ENCODE measurements around the gene UTP4.
"Not testable (repeated sequence)": the region's sequence is repeated elsewhere in the genome, so short reads cannot be mapped to it uniquely, and the experiment has no call there.

UTP4 gene

GRCh38 chr16:69119536-69119935, 12.9 kb upstream of the UTP4 start:
- TF ChIP-seq CTCF (IDR thresholded peaks at IDR 0.05; ENCODE audit: low read depth, low read length) = no peak
- no peak for DNase-seq (ENCODE audit: low read depth in 2 of 2)
- H3K4me3 ChIP-seq (replicated peaks in 1 of 2; ENCODE audit: low read depth in 2 of 2, low read length in 2 of 2) = no peak overlapping the region

- DNase-seq (ENCODE audit: low read depth in 2 of 2) = no peak
- H3K4me3 ChIP-seq (replicated peaks in 1 of 2; ENCODE audit: low read depth in 2 of 2, low read length in 2 of 2) = no peak overlapping the region
- TF ChIP-seq CTCF (IDR thresholded peaks at IDR 0.05; ENCODE audit: low read depth, low read length) = no peak
Observed at GRCh38 chr16:69120096-69120664, 12.3 kb upstream of the UTP4 start.

DNA sequence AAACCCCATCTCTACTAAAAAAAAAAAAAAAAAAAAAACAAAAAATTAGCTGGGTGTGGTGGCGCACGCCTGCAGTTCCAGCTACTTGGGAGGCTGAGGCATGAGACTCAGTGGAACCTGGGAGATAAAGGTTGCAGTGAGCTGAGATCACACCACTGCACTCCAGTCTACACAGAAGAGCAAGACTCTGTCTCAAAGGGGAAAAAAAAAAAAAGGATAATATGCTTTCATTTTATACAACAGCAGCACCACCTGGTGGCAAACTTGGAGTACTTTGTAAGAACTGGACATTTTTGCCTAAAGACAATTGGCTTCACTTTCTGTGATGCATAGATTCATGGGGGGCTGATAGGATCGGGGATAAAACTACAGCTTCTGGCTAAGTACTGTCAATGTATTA, 8.5 kb upstream of the UTP4 start:
- peak; percentile 54 for TF ChIP-seq CTCF (IDR thresholded peaks at IDR 0.05; ENCODE audit: low read depth, low read length)
- DNase-seq (ENCODE audit: low read depth in 2 of 2) = peak; percentile 80 to 84
- no peak overlapping the region for H3K4me3 ChIP-seq (replicated peaks in 1 of 2; ENCODE audit: low read depth in 2 of 2, low read length in 2 of 2)

- not testable (repeated sequence) for DNase-seq (ENCODE audit: low read depth in 2 of 2)
Observed at GRCh38 chr16:69124406-69124805, 8.0 kb upstream of the UTP4 start.

GRCh38 chr16:69124961-69125360, 7.5 kb upstream of the UTP4 start:
- not testable (repeated sequence) for H3K4me3 ChIP-seq (replicated peaks in 1 of 2; ENCODE audit: low read depth in 2 of 2, low read length in 2 of 2); DNase-seq (ENCODE audit: low read depth in 2 of 2)

More at GRCh38 chr16:69124406-69124805, 8.0 kb upstream of the UTP4 start:
- H3K4me3 ChIP-seq (replicated peaks in 1 of 2; ENCODE audit: low read depth in 2 of 2, low read length in 2 of 2) = not testable (repeated sequence)

- no peak overlapping the region for H3K4me3 ChIP-seq (replicated peaks in 1 of 2; ENCODE audit: low read depth in 2 of 2, low read length in 2 of 2)
- no peak for TF ChIP-seq CTCF (IDR thresholded peaks at IDR 0.05; ENCODE audit: low read depth, low read length)
- no peak for DNase-seq (ENCODE audit: low read depth in 2 of 2)
Observed at GRCh38 chr16:69126221-69126620, 6.2 kb upstream of the UTP4 start.

DNA sequence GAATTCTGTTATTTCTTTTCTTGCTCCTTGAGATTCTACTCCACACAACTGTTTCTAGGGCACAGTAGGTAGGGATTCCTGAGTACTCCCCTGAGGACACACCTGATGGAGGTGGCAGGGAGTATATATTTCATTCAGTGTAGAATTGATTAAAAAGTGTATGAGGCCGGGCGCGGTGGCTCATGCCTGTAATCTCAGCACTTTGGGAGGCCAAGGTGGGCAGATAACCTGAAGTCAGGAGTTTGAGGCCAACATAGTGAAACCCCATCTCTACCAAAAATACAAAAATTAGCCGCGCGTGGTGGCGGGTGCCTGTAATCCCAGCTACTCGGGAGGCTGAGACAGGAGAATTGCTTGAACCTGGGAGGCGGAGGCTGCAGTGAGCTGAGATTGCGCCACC, 5.6 kb upstream of the UTP4 start:
- not testable (repeated sequence) for DNase-seq (ENCODE audit: low read depth in 2 of 2); H3K4me3 ChIP-seq (replicated peaks in 1 of 2; ENCODE audit: low read depth in 2 of 2, low read length in 2 of 2)

DNA sequence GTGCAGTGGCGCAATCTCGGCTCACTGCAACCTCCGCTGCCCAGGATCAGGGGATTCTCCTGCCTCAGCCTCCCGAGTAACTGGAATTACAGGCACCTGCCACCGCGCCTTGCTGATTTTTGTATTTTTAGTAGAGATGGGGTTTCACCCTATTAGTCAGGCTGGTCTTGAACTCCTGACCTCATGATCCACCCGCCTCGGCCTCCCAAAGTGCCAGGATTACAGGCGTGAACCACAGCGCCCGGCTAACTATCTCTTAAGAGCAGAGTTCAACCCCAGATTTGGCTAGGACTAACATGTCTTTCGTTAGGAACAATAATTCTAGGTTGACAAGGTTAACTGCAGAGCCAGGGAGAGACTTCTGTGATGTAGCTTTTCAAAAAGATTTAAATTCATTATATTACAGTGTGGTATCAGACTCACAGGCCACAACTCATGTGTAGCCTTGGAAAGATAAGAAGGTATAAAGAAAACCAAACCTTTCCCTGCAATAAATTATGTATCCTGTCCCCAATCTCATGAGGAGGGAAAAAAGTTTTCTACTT, 4.4 kb upstream of the UTP4 start:
- no peak overlapping the region for H3K4me3 ChIP-seq (replicated peaks in 1 of 2; ENCODE audit: low read depth in 2 of 2, low read length in 2 of 2)
- DNase-seq (ENCODE audit: low read depth in 2 of 2) = no peak
- TF ChIP-seq CTCF (IDR thresholded peaks at IDR 0.05; ENCODE audit: low read depth, low read length) = no peak

All from cardiac fibroblast (primary cell).